ENCODE results near the gene YWHAH.
A peak's percentile ranks its signal among the peaks of the same experiment; 100 is the strongest.

YWHAH gene

DNA sequence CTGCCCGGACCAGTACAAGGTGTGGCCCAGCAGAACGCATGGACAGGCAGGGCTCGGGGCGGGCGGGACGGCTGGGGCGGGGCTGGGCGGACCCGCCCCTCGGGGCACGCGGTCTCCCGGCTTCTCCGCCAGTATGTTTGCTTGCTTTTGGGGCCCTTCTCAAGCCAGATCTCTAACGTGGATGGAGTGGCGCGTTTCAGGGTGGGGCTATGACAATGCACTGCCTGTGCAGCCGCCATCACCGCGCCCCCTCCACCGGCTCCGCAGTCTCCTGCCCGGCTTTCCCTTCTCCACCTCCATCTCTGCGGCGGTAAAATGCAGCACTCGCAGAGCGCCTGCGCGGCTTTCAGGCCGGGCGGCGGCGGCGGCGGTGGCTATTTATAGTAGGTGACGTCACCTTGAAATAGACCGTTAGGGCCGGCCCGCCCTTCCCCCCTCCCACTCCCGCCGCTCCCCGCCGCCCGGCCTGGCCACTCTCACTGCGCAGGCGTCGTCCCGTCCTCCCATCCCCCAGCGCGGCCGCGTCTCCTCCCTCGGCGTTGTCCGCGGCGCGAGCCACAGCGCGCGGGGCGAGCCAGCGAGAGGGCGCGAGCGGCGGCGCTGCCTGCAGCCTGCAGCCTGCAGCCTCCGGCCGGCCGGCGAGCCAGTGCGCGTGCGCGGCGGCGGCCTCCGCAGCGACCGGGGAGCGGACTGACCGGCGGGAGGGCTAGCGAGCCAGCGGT lies at the start of gene YWHAH:
YWHAH (plus strand) TSS at position 558 of the 722 bp plus-strand sequence. CDS start 199 bp downstream, outside the sequence.
- peak; percentile 89 for DNase-seq

DNA sequence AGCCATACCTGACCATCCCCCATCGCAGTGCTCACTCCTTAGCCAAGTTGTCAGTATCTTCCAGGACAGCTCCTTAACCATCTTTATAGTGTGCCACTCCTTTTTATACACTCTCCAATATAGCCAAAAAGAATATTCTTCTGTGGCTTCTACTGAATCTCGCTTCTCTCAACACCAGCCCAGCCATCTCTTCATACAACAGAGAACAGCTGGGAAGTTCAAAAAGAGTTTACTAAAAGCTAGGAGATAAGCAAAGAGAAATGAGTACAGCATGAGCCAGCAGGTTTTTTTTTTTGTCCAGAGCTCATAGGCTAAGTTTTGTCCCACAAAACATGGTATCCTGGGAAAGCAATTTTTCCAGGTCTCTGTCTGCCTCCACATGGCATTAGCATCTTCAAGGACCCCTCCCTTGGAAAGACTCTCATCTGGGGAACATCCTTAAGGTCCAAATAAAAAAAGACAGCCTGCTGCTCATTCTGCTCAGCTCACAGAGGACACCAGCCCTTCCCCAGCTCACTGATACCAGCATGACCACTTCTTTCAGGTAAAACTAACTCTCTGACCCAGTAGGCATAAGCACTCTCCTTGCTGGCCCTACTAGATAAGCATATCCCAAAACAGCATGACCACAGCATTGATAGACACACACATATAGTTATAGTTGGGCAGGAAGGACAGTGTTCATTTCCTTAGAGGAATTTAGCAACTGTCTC lies 48.8 kb upstream of the YWHAH start:
- DNase-seq, result no peak

DNA sequence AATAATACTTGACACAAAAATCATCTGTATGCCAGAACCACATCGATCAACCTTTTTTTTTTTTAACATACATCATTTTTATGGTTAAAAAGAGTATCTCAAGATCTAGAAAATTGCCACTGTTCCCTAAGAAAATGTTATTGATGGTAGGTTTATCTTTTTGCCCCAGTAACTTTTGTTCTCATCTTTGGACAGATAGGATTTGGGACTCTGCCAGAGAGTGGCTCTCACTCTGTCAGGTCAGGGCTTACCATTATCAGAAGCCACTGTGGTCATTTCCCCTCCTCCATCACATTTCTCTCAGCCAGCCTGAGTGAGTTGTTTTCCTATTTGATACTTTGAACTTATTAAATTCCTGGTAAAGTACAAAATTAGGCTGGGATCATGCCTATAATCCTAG lies 47.9 kb upstream of the YWHAH start:
- DNase-seq, result no peak

DNA sequence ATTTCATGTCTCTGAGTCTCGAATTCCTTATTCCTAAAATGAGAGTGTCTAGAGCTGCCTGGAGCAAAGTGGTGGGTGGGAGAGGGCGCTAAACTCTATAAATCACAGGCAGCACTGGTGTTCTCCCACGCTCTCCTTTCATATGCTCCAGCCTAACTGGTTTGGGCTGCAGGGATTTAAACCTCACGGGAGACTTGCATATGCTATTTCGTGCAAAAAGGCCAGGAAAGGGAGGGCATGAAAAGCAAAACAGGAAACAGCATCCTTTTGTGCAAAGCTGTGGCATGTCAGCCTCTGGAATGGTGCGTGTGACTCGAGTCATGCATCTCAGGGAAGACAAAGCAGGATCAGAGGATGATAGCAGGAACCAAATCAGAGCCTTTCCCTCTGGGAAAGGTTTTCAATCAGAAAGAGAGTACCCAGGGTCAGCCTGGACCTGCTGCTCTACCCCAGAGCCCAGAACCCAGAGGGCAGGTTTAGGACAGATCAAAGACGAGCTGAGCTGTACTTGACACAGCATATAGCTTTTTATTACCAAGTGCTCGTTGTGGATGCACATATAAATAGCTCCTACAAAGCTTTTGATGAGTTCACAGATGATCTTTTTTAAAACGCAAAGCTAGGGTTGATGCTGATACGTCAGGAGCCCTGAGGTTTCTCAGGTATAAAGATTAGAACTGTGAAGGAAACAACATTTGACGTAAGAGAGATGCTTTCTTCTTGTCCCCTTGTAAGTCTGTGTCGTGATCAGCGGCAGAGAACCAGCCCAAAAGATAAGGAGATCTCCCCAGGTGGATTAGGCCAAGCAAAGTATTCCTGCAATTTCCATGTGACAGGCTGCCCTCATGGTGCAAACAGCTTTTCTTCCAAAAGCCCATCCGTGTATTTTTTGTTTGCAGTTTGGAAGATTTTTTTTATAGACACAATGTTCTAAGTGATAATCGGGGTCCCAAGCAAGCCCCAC lies 46.2 kb upstream of the YWHAH start:
- no peak for DNase-seq

DNA sequence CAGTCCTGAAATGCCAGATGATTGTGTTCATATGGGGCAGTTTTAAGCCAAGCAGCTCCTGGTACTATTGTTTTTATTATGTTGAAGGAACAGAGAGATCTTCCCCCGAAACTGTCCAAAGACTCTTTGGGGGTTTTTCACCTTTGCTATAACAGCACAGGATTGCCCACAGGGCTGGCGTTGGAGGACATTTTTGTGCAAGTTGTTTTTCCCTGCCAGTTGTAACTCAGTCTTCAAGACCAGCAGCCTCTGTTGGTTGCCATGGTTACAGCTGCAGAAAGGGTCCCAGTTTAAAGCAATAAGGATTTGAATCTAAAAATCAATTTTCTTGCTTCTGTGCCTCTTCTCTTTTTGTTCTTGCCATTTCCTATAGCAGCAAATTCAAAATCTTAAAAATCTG lies 45.4 kb upstream of the YWHAH start:
- no peak for DNase-seq

DNA sequence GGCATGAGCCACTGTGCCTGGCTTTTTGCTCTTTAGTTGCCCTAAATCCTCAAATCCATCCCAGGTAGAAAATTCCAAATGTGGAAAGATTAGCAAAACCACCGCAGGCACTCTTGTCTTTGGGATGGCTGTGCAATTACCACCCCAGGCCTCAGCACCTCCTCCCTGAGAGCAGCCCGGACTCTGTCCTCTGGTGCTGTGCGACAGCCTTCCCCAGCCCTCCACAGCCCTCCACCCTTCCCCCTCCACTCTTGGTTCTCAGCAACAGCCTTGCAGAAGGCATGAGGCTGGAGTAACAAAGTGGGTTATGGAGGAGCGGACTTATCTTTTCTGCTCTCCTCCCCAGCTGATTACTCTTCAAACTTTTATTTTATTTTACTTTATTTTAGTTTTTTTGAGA lies 44.7 kb upstream of the YWHAH start:
- no peak for DNase-seq

DNA sequence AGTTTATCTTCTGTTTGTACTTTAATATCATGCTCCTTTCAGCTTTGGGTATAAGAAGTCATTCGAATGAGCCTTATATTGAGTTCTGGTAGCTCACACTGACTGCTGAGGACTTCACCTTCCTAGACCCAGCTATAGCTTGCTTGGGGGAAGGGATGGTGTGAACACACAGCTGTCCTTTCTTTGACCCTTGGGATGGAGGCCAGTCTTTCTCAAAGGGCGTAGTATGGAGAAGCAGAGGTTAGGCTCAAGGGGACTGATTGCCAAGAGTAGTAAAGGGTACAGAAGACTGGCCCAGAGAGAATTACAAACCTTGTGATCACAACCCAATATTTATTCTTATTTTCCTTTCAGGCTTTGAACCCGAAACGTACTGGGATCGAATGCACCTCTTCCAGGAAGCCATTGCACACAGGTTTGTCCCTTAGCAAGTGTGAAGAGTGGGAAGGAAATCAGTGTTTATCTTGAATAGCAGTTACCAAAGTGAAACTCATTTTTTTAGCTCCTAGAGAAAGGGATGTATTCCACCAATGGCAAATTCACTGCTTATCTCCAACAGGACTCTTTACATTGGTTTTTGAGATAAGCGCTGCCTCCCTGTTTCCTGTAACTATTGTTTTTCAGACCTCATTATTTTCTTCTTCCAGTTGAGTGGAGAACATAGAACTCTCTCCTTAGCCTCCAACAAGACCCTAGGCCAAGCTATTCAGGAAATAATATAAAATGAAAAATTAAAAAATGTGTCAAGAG lies 42.8 kb upstream of the YWHAH start:
- DNase-seq, result no peak

DNA sequence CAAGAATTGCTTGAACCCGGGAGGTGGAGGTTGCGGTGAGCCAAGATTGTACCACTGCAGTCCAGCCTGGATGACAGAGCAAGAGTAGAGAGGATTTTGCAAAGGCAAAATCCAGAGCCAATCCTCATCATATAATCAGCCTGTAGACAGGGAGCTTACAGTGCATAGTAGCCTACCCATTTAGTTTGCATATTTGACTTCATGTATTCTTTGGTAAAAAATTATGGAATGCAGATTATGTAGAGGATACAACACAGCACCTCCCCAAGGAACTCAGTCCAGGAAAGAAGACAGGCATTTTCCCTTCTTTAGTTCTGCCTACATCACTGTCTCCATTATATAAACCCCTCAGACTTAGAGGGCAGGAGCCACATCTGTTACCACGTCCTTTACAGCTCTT lies 39.7 kb upstream of the YWHAH start:
- no peak for DNase-seq

DNA sequence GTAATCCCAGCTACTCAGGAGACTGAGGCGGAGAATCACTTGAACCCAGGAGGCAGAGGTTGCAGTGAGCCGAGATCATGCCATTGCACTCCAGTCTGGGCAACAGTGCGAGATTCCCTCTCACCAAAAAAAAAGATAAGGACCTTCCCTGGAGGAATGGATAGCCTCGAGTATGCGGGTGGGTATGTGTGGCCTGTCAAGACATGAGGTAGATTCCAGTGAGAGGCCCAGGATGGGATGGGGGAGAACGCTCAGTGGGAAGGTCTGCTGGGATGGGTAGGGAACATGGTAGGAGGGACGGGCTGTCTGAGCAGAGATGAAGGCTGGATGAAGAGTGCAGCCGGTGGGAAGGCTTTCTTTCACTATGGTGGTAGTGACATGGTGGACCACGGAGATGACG lies 39.0 kb upstream of the YWHAH start:
- no peak for DNase-seq

DNA sequence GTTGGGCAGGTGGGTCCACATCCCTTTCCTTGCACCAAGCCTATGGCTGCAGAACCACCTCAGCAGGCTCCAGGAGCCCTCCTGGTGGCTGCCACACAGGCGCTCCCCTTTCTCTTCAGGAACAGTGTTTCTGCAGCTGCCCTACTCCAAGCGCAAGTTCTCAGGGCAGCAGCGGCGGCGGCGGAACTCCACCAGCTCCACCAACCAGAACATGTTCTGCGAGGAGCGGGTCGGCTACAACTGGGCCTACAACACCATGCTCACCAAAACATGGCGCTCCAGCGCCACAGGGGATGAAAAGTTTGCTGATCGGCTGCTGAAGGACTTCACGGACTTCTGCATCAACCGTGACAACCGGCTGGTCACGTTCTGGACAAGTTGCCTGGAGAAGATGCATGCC lies 38.2 kb upstream of the YWHAH start:
- DNase-seq, result no peak

DNA sequence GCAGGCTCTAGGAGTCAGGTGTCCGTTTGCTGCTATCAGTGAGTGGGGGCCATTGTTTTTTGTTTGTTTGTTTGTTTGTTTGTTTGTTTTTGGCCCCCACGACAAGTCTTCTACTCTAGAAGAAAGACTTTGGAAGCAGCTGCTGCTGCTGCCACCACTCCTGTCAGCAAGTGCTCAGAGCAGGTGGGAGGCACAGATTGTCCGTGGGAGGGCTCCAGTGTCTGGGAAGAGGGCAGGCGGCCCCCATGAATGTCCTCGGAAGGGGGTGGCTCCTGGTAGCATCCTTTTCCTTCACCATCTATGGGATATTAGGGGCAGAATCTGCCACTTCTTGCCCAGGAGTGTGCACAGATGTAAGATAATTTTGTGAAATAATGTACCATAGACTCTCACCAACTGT lies 37.8 kb upstream of the YWHAH start:
- DNase-seq, result no peak

DNA sequence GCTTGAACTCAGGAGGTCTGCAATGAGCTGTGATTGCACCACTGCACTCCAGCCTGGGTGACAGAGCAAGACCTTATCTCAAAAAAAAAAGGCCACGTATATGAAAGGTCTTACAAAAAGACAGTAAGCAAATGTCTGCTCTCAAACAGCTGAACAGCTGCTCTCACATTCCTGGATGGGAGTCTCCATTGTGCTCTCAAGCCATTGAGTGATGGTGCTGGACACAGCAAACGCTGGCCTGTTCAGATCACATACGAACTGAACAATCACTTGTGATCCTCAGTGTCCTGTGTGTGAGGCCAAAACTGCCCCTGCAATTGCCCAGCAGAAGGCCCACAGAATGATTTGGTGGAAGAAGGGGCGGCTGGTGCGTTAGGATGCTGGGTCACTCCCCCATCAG lies 34.4 kb upstream of the YWHAH start:
- DNase-seq, result no peak

DNA sequence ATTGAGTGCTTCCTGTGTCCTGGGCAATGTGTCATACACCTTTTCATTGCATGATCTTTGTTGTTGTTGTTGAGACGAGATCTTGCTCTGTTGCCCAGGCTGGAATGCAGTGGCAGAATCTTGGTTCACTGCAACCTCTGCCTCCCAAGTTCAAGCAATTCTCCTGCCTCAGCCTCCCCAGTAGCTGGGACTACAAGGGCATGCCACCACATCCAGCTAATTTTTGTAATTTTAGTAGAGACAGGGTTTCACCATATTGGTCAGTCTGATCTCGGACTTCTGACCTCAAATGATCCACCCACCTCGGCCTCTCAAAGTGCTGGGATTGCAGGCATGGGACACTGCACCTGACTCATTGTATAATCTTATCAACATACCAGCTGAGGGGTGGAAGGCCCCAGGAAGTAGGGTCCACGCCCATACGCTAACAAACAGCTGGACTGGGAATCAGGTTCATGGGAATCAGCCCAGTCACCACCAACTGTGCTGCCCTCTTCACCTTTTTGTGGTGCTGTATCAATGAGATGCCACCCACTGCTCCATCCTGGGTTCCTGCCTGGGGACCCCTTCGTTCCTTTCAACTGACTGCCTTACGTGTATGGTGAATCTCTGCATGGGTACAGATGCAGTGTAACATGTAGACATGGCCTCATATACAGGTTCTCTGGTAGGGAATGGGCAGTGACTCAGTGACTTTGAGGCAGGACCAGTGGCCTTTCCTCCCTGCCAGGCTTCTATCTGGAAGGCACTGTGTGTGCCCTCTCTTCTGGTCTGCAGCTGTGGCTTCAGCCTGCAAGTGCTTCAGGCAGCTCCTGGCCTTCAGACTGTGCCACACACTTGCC lies 32.5 kb upstream of the YWHAH start:
- DNase-seq, result no peak

DNA sequence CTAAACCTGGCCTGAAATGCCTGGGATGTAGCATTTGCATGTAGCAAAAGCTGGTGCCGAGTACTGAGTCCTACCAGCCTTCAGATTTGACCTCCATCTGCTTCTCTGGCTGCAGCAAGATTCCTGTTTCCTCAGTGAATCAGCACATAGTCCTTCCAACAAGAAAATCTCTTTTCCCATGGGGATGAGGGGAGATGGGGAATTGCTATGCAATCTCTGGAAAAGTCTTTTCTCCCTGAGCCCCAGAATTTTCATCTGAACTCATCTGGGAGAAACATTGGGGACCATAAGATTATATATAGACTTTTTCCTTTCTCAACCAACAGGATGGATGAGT lies 32.0 kb upstream of the YWHAH start:
- no peak for DNase-seq

DNA sequence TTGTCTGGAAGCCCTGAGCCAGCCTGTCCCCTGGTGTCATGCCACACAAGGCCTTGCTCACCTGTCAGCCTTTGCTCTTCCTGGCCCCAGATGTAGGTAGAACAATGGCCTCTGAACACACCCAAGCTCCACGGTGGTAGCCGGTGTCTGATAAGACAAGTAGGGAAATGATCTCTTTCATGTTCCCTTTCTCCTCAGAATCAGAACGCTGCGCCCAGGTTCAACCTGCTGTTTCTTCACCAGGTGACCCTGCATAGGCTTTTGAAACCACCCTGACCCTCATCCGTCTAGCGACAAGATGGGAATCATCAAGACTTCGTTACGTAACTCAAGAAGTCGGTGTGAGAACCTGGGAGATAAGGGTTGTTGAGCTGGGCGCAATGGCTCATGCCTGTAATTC lies 28.7 kb upstream of the YWHAH start:
- DNase-seq, result no peak

DNA sequence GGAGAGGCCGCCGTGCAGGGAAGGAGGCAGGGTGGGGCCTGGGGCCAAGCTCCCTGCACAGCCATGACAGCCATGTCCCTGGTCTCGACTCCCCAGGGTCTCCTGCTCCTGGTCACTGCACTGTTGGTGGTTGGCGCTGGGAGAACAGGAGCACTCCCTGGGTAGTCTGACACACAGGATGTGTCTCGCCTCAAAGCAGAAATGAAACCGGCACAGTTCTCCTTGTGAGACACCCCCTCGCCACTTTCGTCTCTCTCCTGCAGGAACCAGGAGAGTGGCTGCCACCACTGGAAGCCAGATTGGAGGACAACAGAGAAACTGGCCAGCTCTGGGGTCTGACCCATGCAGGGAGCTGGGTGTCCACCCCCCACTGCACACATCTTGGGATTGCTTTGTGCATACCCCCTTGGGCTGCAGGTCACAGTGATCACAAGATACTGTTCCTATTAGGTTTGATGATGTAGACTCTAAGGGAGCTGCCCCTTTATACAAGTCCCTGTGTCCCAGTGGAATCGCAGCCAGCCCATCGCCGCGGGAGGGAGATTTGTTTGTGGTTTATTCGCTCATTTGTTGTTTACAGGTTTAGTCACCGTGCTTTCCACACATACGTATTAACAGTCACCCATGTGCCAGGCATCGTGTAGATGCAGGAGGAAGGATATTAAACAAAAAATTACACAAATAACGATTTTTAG lies 27.0 kb upstream of the YWHAH start:
- DNase-seq, result no peak

DNA sequence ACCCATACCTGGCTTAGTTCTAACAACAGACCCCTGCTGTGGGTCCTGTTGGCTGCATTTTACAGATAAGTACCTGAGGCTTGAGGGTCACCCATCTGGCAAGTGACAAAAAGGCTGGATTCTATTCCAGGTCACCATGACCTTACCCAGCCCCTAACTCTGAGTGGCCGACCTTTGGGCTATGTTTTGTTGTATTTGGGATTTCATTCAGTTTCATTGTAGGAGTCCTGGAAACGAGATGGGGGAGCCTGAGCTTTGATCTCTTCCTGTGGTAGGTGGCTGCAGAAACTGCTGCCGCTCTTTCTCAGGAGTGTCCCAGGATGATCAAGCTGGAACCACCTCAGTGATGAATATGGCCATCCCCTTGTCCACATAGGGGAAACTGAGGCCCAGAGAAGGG lies 24.6 kb upstream of the YWHAH start:
- no peak for DNase-seq

DNA sequence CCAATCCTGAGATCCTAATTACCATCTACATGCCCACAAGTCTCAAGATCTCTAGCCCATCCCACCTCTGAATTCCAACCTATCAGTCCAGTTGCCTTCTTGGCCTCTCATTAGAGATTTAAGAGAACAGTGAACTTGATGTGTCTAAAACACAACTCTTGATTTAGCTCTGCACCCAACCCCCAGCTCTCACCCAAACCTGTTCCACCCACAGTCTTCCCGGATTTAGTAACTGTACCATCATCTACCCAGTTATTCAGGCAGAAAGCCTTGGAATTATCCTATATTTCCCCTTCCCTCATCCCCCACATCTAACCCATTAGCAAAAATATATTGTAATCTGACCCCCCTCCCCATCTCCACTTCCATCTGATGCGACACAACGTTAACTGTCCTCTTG lies 24.0 kb upstream of the YWHAH start:
- DNase-seq, result no peak

DNA sequence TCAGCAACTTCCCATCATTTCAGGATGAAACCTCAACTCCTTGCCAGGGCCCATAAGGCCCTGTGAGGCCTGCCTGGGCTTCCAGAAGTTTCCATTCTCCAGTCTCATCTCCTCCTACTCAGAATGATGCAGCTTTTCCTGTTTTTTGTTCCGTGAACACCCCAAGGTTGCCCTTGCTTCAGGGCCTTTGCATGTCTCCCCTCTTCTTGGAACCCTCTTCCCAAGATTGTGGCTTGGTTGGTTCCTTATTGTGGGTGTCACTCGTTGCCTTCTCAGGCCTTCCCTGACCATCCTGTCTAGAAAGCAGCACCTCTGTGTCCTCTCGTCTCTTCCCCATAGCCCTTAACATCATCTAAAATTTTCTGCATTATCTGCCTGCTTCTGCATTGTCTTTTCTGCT lies 23.2 kb upstream of the YWHAH start:
- DNase-seq, result no peak

DNA sequence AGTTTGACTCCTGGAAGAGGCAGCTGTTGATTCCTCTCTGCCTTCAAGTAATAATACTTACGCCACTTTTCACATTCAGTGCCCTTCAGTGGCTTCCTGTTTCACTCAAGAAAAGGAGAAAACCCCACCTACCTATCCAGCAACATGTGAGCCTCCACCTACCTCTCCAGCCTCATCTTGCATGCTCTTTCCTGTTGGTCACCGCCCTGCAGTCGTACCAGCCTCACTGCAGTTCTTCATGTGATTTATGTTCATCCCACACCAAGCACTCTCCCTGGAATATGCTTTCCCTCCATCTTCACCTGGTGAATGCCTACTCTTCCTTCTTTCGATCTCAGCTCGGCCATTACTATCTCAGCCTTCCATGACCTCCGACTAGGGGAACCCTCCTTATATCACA lies 21.8 kb upstream of the YWHAH start:
- DNase-seq, result no peak

DNA sequence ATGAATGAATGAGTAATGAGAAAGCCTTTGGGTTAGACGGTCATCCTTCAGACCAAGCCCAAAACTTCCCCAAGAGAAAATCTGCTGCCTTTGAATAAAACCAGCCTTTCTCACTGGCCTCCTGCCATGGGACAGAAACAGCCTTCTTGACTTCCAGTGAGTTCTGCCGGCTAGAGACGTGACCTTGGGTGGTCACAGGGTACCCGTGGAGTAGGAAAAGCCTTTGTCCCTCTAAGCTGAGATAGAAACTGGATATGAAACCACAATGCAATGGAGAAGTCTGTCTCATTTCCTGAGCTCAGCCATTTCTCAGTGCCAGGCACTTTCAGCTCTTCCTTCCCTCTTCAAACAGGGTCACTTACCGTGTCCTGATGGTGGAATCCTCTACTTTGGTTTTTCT lies 21.2 kb upstream of the YWHAH start:
- peak in 1 of 2 experiments; percentile 15 for DNase-seq

Measured in AML-193 (cell line).